ENCODE measurements around the gene KRT85. TPM values are rescaled to one million over a fixed set of nuclear protein-coding genes. Genes with fewer than 3 reads are reported as not detected.

Gene KRT85
- total and polyA plus RNA-seq, 10 of the 15 experiments (the other 5 are each of a cell fraction or from before 2014, with no cell fraction given), result 0.05 to 0.18 (median 0.11) TPM; not detected in 6

DNA sequence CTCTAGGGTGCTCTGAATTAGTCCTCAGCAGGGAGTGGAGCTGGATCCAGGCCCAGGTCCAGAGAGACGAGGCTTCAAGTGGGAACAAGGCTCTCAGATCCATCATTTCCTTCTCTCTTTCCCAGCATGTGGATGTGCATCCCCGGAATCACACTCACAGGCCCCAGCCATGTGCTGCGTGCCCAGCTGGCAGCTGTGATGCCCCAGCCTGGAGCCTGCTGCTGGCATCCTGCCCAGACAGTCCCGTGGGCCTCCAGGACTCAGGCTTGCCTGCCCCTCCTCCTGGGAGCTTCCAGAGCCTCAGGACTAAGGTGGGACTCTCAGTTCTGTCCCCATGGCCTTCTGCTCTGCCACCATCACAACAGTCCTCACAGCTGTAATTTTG is 24.3 kb upstream of the KRT85 start (continued):
- TF ChIP-seq, protein P1, sequence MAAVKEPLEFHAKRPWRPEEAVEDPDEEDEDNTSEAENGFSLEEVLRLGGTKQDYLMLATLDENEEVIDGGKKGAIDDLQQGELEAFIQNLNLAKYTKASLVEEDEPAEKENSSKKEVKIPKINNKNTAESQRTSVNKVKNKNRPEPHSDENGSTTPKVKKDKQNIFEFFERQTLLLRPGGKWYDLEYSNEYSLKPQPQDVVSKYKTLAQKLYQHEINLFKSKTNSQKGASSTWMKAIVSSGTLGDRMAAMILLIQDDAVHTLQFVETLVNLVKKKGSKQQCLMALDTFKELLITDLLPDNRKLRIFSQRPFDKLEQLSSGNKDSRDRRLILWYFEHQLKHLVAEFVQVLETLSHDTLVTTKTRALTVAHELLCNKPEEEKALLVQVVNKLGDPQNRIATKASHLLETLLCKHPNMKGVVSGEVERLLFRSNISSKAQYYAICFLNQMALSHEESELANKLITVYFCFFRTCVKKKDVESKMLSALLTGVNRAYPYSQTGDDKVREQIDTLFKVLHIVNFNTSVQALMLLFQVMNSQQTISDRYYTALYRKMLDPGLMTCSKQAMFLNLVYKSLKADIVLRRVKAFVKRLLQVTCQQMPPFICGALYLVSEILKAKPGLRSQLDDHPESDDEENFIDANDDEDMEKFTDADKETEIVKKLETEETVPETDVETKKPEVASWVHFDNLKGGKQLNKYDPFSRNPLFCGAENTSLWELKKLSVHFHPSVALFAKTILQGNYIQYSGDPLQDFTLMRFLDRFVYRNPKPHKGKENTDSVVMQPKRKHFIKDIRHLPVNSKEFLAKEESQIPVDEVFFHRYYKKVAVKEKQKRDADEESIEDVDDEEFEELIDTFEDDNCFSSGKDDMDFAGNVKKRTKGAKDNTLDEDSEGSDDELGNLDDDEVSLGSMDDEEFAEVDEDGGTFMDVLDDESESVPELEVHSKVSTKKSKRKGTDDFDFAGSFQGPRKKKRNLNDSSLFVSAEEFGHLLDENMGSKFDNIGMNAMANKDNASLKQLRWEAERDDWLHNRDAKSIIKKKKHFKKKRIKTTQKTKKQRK (IDR thresholded peaks at IDR 0.05; ENCODE audit: low read depth, low read length), result no peak
- TF ChIP-seq SRF (IDR thresholded peaks at IDR 0.05; ENCODE audit: low read depth in 2 of 2, low read length in 2 of 2), result no peak
- no peak for TF ChIP-seq CHD1 (IDR thresholded peaks at IDR 0.05; ENCODE audit: low read depth, low read length)
- no peak for TF ChIP-seq ASH2L (IDR thresholded peaks at IDR 0.05; ENCODE audit: borderline replicate concordance, low read depth)
- TF ChIP-seq POU2F2 (IDR thresholded peaks at IDR 0.05; ENCODE audit: borderline replicate concordance, low read depth, low read length), result no peak
- TF ChIP-seq, protein P2, sequence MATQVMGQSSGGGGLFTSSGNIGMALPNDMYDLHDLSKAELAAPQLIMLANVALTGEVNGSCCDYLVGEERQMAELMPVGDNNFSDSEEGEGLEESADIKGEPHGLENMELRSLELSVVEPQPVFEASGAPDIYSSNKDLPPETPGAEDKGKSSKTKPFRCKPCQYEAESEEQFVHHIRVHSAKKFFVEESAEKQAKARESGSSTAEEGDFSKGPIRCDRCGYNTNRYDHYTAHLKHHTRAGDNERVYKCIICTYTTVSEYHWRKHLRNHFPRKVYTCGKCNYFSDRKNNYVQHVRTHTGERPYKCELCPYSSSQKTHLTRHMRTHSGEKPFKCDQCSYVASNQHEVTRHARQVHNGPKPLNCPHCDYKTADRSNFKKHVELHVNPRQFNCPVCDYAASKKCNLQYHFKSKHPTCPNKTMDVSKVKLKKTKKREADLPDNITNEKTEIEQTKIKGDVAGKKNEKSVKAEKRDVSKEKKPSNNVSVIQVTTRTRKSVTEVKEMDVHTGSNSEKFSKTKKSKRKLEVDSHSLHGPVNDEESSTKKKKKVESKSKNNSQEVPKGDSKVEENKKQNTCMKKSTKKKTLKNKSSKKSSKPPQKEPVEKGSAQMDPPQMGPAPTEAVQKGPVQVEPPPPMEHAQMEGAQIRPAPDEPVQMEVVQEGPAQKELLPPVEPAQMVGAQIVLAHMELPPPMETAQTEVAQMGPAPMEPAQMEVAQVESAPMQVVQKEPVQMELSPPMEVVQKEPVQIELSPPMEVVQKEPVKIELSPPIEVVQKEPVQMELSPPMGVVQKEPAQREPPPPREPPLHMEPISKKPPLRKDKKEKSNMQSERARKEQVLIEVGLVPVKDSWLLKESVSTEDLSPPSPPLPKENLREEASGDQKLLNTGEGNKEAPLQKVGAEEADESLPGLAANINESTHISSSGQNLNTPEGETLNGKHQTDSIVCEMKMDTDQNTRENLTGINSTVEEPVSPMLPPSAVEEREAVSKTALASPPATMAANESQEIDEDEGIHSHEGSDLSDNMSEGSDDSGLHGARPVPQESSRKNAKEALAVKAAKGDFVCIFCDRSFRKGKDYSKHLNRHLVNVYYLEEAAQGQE (IDR thresholded peaks at IDR 0.05; ENCODE audit: low read depth, low read length), result no peak
- no peak for TF ChIP-seq HDGF (IDR thresholded peaks at IDR 0.05)
- no peak for TF ChIP-seq JUND (IDR thresholded peaks at IDR 0.05; ENCODE audit: low read depth, low read length)
- TF ChIP-seq RCOR1 (conservative IDR thresholded peaks at IDR 0.05; ENCODE audit: low read depth, low read length), result no peak
- TF ChIP-seq STAT1 (conservative IDR thresholded peaks at IDR 0.05), result no peak
- no peak for TF ChIP-seq PML (IDR thresholded peaks at IDR 0.05; ENCODE audit: low read length)
